Cardiac septum (tissue), 1 donor: ENCODE data around the gene ATP2B1. TPM values are rescaled to one million over a fixed set of nuclear protein-coding genes. Genes with fewer than 3 reads are reported as not detected.

Source experiments
- DNase-seq: peaks from one replicate; pipeline ENCODE4 v3.0.0-alpha.2; 2020; ENCODE audit warnings: low spot score
- intact Hi-C: fragments of 100-400 bp; cut with DNase I; formaldehyde crosslinking; loops from one replicate; pipeline ENCODE4 v1.14.0; 2022
- total RNA-seq: library from RNA; stranded (reverse); fragmentation: NEBNext Ultra II Directional; extraction: Animal tissue kit (Norgen Biotek cat#: 25700); gene quantifications from one replicate; pipeline ENCODE4 v1.2.1, GENCODE V29; 2021
- donor health status: DM: no; HTN: no; CAD: no.

Gene ATP2B1
- total RNA-seq, 1 donor from 2014 or later = 25.4 TPM

- intact Hi-C loops = no loop called here
Observed at GRCh38 chr12:89669197-89669596, 39.4 kb downstream of the ATP2B1 start.

GRCh38 chr12:89665556-89665955 lies 43.1 kb downstream of the ATP2B1 start:
- no peak for DNase-seq
- intact Hi-C loops = no loop called here

More at GRCh38 chr12:89669197-89669596, 39.4 kb downstream of the ATP2B1 start:
- no peak for DNase-seq

- no peak for DNase-seq
- intact Hi-C loops = no loop called here
Observed at GRCh38 chr12:89664441-89664840, 44.2 kb downstream of the ATP2B1 start.

GRCh38 chr12:89663577-89664357 lies 44.9 kb downstream of the ATP2B1 start:
- DNase-seq = no peak
- intact Hi-C loops = no loop called here

- intact Hi-C loops = no loop called here
- no peak for DNase-seq
Observed at GRCh38 chr12:89662623-89663022, 46.0 kb downstream of the ATP2B1 start.

- intact Hi-C loops = no loop called here
- no peak for DNase-seq
Observed at GRCh38 chr12:89661706-89662330, 46.8 kb downstream of the ATP2B1 start.

GRCh38 chr12:89657739-89658138 lies 50.9 kb downstream of the ATP2B1 start:
- intact Hi-C loops = no loop called here
- no peak for DNase-seq

- intact Hi-C loops = no loop called here
- DNase-seq = no peak
Observed at GRCh38 chr12:89657066-89657465, 51.6 kb downstream of the ATP2B1 start.

GRCh38 chr12:89655841-89656240 lies 52.8 kb downstream of the ATP2B1 start:
- intact Hi-C loops = no loop called here

GRCh38 chr12:89651192-89651591 lies 57.4 kb downstream of the ATP2B1 start:
- no peak for DNase-seq
- intact Hi-C loops = no loop called here

More at GRCh38 chr12:89655841-89656240, 52.8 kb downstream of the ATP2B1 start:
- no peak for DNase-seq

- intact Hi-C loops = no loop called here
- DNase-seq = no peak
Observed at GRCh38 chr12:89650239-89650638, 58.4 kb downstream of the ATP2B1 start.

GRCh38 chr12:89649820-89650219 lies 58.8 kb downstream of the ATP2B1 start:
- no peak for DNase-seq
- intact Hi-C loops = no loop called here

- intact Hi-C loops = no loop called here
- no peak for DNase-seq
Observed at GRCh38 chr12:89649139-89649538, 59.5 kb downstream of the ATP2B1 start.

GRCh38 chr12:89648211-89648930 lies 60.3 kb downstream of the ATP2B1 start:
- intact Hi-C loops = no loop called here
- no peak for DNase-seq

- no peak for DNase-seq
- intact Hi-C loops = no loop called here
Observed at GRCh38 chr12:89645434-89645833, 63.2 kb downstream of the ATP2B1 start.

GRCh38 chr12:89642959-89643358 lies 65.7 kb downstream of the ATP2B1 start:
- intact Hi-C loops = no loop called here

GRCh38 chr12:89636776-89637160 lies 71.9 kb downstream of the ATP2B1 start:
- intact Hi-C loops = no loop called here

More at GRCh38 chr12:89642959-89643358, 65.7 kb downstream of the ATP2B1 start:
- no peak for DNase-seq

GRCh38 chr12:89636052-89636775 lies 72.4 kb downstream of the ATP2B1 start:
- no peak for DNase-seq
- intact Hi-C loops = no loop called here

More at GRCh38 chr12:89636776-89637160, 71.9 kb downstream of the ATP2B1 start:
- no peak for DNase-seq

- intact Hi-C loops = no loop called here
- DNase-seq = no peak
Observed at GRCh38 chr12:89634508-89634907, 74.1 kb downstream of the ATP2B1 start.

GRCh38 chr12:89632778-89633177 lies 75.9 kb downstream of the ATP2B1 start:
- no peak for DNase-seq
- intact Hi-C loops = no loop called here
